SK-N-SH (cell line): Measurements from ENCODE around the gene PTPRG. TPM values are rescaled to one million over a fixed set of nuclear protein-coding genes. Genes with fewer than 3 reads are reported as not detected.

Source experiments
- CTCF ChIA-PET: fragments of 300-600, 350-600 bp; formaldehyde crosslinking; extraction: SDS; loops from one replicate; lab custom pipeline; 2021; lab: Yijun Ruan, JAX
- POLR2A ChIA-PET: fragments of 350-600 bp; sonication (Branson Sonifier 250); formaldehyde crosslinking; extraction: SDS; loops from one replicate; lab custom pipeline; 2020; ENCODE audit warnings: antibody characterized with exemption, inconsistent platforms; lab: Yijun Ruan, JAX
- DNase-seq: peaks from one replicate; pipeline ENCODE4 v3.0.0; 2012
- H2AFZ ChIP-seq: fragments of 200-600 bp; sonication (generic); 2 replicates; pipeline ENCODE4 v1.8.1; 2016; ENCODE audit warnings: antibody characterized with exemption, mild to moderate bottlenecking, low read depth
- H3F3A ChIP-seq: fragments of 200-600 bp; sonication (generic); replicated peaks from 2 replicates; pipeline ENCODE3; 2016; ENCODE audit warnings: antibody characterized with exemption, mild to moderate bottlenecking; ENCODE audit not compliant: insufficient read depth
- H3K27ac ChIP-seq, 2 experiments: fragments of 200-500 bp in 1 of 2; fragments of 200-600 bp in 1 of 2; sonication (Bioruptor generic) in 1 of 2; sonication (generic), shearing (Covaris generic) in 1 of 2; 2 replicates each; pipeline versions ENCODE4 v1.5.1 to v1.6.1; 2014 to 2016; ENCODE audit warnings: low read depth in 2 of 2, inconsistent platforms in 1 of 2, low read length in 1 of 2, mild to moderate bottlenecking in 1 of 2, mixed read lengths in 1 of 2
- H3K27me3 ChIP-seq: fragments of 200-600 bp; sonication (generic), shearing (Covaris generic); 2 replicates; pipeline ENCODE4 v1.6.1; 2016; ENCODE audit warnings: mixed run types; ENCODE audit not compliant: insufficient read depth
- H3K36me3 ChIP-seq, 2 experiments: fragments of 200-500 bp in 1 of 2; fragments of 200-600 bp in 1 of 2; sonication (Bioruptor generic) in 1 of 2; sonication (generic) in 1 of 2; replicated peaks in 1 of 2; 2 replicates each; pipeline versions ENCODE3 to v1.5.1; 2014 to 2016; ENCODE audit warnings: low read length in 1 of 2, mild to moderate bottlenecking in 1 of 2; ENCODE audit not compliant: insufficient read depth in 2 of 2, control insufficient read depth in 1 of 2
- H3K4me1 ChIP-seq, 2 experiments: fragments of 200-500 bp in 1 of 2; fragments of 200-600 bp in 1 of 2; sonication (Bioruptor generic) in 1 of 2; sonication (generic), shearing (Covaris generic) in 1 of 2; 2 replicates each; pipeline versions ENCODE4 v1.5.1 to v1.6.1; 2014 to 2016; ENCODE audit warnings: low read depth in 1 of 2, low read length in 1 of 2, mixed run types in 1 of 2; ENCODE audit not compliant: insufficient read depth in 2 of 2, control insufficient read depth in 1 of 2
- H3K4me2 ChIP-seq: fragments of 200-600 bp; sonication (generic), shearing (Covaris generic); 2 replicates; pipeline ENCODE4 v1.6.1; 2017; ENCODE audit warnings: mixed run types
- H3K4me3 ChIP-seq, 2 experiments: fragments of 200-500 bp in 1 of 2; fragments of 200-600 bp in 1 of 2; sonication (Bioruptor generic) in 1 of 2; sonication (generic), shearing (Covaris generic) in 1 of 2; 2 replicates each; pipeline versions ENCODE4 v1.5.1 to v1.8.1; 2014 to 2016; ENCODE audit warnings: low read depth in 2 of 2, inconsistent platforms in 1 of 2, low read length in 1 of 2, mild to moderate bottlenecking in 1 of 2, mixed read lengths in 1 of 2, moderate library complexity in 1 of 2
- H3K79me2 ChIP-seq: fragments of 200-600 bp; sonication (generic); 2 replicates; pipeline ENCODE4 v1.8.1; 2017; ENCODE audit warnings: mild to moderate bottlenecking; ENCODE audit not compliant: insufficient read depth
- H3K9ac ChIP-seq: fragments of 200-600 bp; sonication (generic); 2 replicates; pipeline ENCODE4 v1.6.1; 2017; ENCODE audit warnings: mixed run types
- H3K9me2 ChIP-seq: fragments of 200-600 bp; sonication (generic); 2 replicates; pipeline ENCODE4 v1.6.1; 2017; ENCODE audit warnings: mixed run types
- H3K9me3 ChIP-seq: fragments of 200-600 bp; sonication (generic); 2 replicates; pipeline ENCODE4 v1.6.1; 2017; ENCODE audit warnings: mixed run types, mild to moderate bottlenecking, moderate library complexity
- H4K20me1 ChIP-seq: fragments of 200-600 bp; sonication (generic); 2 replicates; pipeline ENCODE4 v1.6.1; 2017; ENCODE audit warnings: mild to moderate bottlenecking, mixed run types; ENCODE audit not compliant: insufficient read depth
- CHD2 ChIP-seq: fragments of 150-350 bp; IDR thresholded peaks from 2 replicates; pipeline ENCODE4 v1.6.1; 2018; ENCODE audit warnings: low read length; ENCODE audit not compliant: partially characterized antibody
- EP300 ChIP-seq, 2 experiments: IDR thresholded peaks; 2 replicates each; pipeline versions ENCODE4 v1.4.0 to v1.6.1; 2012; ENCODE audit warnings: borderline replicate concordance in 1 of 2, low read depth in 1 of 2, low read length in 1 of 2
- EZH2phosphoT487 ChIP-seq: fragments of 200-600 bp; sonication (generic); IDR thresholded peaks from 2 replicates; pipeline ENCODE4 v1.6.1; 2017; ENCODE audit warnings: low read depth, mixed run types, mild to moderate bottlenecking, antibody characterized with exemption, moderate library complexity, borderline replicate concordance
- FOSL2 ChIP-seq: IDR thresholded peaks from 2 replicates; pipeline ENCODE4 v1.4.0; 2012; ENCODE audit warnings: low read depth, mild to moderate bottlenecking, moderate library complexity, borderline replicate concordance
- FOXJ3 ChIP-seq: sonication (generic); formaldehyde crosslinking; IDR thresholded peaks from 2 replicates; pipeline ENCODE4 v1.5.1; 2020; ENCODE audit warnings: mild to moderate bottlenecking, missing genetic modification reagents
- FOXM1 ChIP-seq: IDR thresholded peaks from 2 replicates; pipeline ENCODE4 v1.4.0; 2012; ENCODE audit warnings: low read depth, mild to moderate bottlenecking
- RAD21 ChIP-seq: IDR thresholded peaks from 2 replicates; pipeline ENCODE4 v1.6.1; 2012; ENCODE audit warnings: mild to moderate bottlenecking, low read length
- RCOR1 ChIP-seq: fragments of 150-350 bp; IDR thresholded peaks from 2 replicates; pipeline ENCODE4 v1.6.1; 2017; ENCODE audit warnings: antibody characterized with exemption, low read length
- SIN3A ChIP-seq: IDR thresholded peaks from 2 replicates; pipeline ENCODE4 v1.6.1; 2012; ENCODE audit warnings: low read depth, mild to moderate bottlenecking, low read length, moderate library complexity, borderline replicate concordance
- TAF1 ChIP-seq: IDR thresholded peaks from 2 replicates; pipeline ENCODE4 v1.6.1; 2012; ENCODE audit warnings: low read depth, mild to moderate bottlenecking, low read length, moderate library complexity, borderline replicate concordance
- TEAD4 ChIP-seq: IDR thresholded peaks from 2 replicates; pipeline ENCODE4 v1.4.0; 2012; ENCODE audit warnings: mild to moderate bottlenecking, borderline replicate concordance; ENCODE audit not compliant: insufficient read depth
- YY1 ChIP-seq: IDR thresholded peaks from 2 replicates; pipeline ENCODE4 v1.4.0; 2012; ENCODE audit warnings: low read depth, mild to moderate bottlenecking
- WGBS: methylation state at CpG from one replicate; pipeline ENCODE4 v1.1.6; 2017; ENCODE audit warnings: low lambda C conversion rate; 5-methylcytosine and 5-hydroxymethylcytosine counted together
- polyA plus RNA-seq, 3 experiments: library from polyadenylated mRNA; depleted of rRNA; stranded (reverse); fragments of >200 nt; gene quantifications; 2 replicates each; pipeline ENCODE4 v1.2.3, GENCODE V29; 2012
- TF ChIP-seq, protein P1 (sequence below): IDR thresholded peaks from 2 replicates; pipeline ENCODE4 v1.4.0; 2012; ENCODE audit warnings: low read depth, borderline replicate concordance
- TF ChIP-seq, protein P2 (sequence below): fragments of 200-600 bp; sonication (generic); IDR thresholded peaks from 2 replicates; pipeline ENCODE4 v1.6.1; 2017; ENCODE audit warnings: antibody characterized with exemption, mild to moderate bottlenecking, moderate library complexity
- TF ChIP-seq, protein P3 (sequence below): IDR thresholded peaks from 2 replicates; pipeline ENCODE4 v1.4.0; 2012; ENCODE audit warnings: low read depth, borderline replicate concordance

The PTPRG gene
- polyA plus RNA-seq, 1 of the 3 experiments (the other 2 are of a cell fraction): 14.1 TPM

DNA sequence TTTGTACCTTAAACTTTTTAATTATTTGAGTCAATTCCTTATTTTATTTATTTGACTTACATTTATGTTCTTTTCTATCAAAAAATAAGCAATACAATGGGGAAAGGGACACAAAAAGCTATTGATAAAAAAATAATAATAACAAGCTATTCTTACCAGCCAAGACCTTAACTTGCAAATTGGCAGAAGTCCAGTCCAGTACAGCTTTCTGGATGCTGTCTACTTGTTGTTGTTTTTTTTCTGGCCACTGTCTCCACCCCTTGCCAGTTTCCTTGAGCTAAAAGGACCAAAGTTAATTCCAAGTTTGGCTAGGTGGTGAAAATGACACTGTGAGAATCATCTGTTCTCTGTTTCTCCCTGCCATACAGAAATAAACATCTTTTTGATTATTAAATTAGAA, 232.2 kb downstream of the PTPRG start (continued):
- no peak for TF ChIP-seq TAF1
- no peak for TF ChIP-seq FOXJ3 (CRISPR knock-in tag)
- no peak for TF ChIP-seq RAD21
- no peak for TF ChIP-seq RCOR1

DNA sequence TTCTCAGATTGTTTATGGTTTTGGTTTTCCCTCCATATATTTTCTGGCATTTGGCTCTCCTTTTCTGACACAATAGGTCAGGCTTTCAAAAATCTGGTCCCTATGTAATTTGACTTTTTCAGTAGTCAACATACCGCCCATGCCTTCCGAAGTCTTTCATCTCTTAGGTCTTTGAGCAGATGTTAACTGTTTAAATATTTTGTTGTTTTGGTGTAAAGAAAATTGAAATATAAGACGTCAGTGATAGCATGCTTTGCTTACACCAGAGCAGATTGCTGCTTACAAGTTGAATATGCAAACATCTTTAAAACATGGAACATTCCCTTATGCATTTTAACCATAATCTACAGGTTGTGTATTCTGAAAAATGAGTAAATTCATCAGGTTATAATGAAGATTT, 233.0 kb downstream of the PTPRG start:
- no peaks in the 10 kb centered on the region for H3F3A ChIP-seq
- H3K36me3 ChIP-seq: no peaks in the 10 kb centered on the region
- ChIA-PET CTCF (no interaction called here), POLR2A (no interaction called here)
- H4K20me1 ChIP-seq: no peaks in the 10 kb centered on the region
- H2AFZ ChIP-seq: no peak overlapping the region
- no peak overlapping the region for H3K4me3 ChIP-seq
- H3K27me3 ChIP-seq: no peaks in the 10 kb centered on the region
- WGBS: 92% methylated on average over 3 of the region's 3 CpGs
- no peaks in the 10 kb centered on the region for H3K9me2 ChIP-seq
- no peaks in the 10 kb centered on the region for H3K9me3 ChIP-seq
- no peak overlapping the region for H3K4me2 ChIP-seq
- H3K27ac ChIP-seq: no peak overlapping the region
- peaks cover 0 to 3% of the 10 kb centered on the region in 2 experiments; a peak in 1 of 4 replicates for H3K4me1 ChIP-seq
- peaks cover 8% of the 10 kb centered on the region; the same call in 1 of the 2 replicates for H3K79me2 ChIP-seq
- TF ChIP-seq CHD2 (no peak), FOSL2 (no peak), SIN3A (no peak), TEAD4 (no peak)
- TF ChIP-seq, protein P1, sequence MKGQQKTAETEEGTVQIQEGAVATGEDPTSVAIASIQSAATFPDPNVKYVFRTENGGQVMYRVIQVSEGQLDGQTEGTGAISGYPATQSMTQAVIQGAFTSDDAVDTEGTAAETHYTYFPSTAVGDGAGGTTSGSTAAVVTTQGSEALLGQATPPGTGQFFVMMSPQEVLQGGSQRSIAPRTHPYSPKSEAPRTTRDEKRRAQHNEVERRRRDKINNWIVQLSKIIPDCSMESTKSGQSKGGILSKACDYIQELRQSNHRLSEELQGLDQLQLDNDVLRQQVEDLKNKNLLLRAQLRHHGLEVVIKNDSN: no peak
- TF ChIP-seq, protein P2, sequence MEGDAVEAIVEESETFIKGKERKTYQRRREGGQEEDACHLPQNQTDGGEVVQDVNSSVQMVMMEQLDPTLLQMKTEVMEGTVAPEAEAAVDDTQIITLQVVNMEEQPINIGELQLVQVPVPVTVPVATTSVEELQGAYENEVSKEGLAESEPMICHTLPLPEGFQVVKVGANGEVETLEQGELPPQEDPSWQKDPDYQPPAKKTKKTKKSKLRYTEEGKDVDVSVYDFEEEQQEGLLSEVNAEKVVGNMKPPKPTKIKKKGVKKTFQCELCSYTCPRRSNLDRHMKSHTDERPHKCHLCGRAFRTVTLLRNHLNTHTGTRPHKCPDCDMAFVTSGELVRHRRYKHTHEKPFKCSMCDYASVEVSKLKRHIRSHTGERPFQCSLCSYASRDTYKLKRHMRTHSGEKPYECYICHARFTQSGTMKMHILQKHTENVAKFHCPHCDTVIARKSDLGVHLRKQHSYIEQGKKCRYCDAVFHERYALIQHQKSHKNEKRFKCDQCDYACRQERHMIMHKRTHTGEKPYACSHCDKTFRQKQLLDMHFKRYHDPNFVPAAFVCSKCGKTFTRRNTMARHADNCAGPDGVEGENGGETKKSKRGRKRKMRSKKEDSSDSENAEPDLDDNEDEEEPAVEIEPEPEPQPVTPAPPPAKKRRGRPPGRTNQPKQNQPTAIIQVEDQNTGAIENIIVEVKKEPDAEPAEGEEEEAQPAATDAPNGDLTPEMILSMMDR: no peak
- DNase-seq: no peak
- H3K9ac ChIP-seq: no peak overlapping the region

DNA sequence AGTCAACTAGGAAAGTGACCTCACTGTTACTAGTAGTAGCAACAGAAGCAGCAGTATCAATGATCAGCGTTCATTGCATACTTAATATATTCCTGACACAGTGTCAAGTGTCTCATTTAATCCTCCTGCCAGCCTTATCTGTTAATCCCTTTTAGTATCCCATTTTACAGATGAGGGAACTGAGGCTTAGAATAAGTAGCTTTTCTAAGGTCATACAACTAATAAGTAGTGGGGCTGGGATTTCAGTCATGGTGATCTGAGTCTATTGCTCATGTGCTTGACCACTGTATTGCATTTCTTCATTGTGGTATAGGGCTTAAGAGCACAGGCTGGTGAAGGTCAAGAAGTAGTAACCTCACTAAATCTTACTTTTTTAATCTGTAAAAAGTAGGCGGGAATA, 233.6 kb downstream of the PTPRG start:
- Histone ChIP-seq H3K9ac (no peak overlapping the region), H4K20me1 (no peaks in the 10 kb centered on the region), H2AFZ (no peak overlapping the region), H3K79me2 (peaks cover 8% of the 10 kb centered on the region; the same call in 1 of the 2 replicates), H3K27ac (no peak overlapping the region), H3K4me1 (peaks cover 0 to 3% of the 10 kb centered on the region in 2 experiments; a peak in 1 of 4 replicates), H3K9me2 (no peaks in the 10 kb centered on the region), H3K36me3 (no peaks in the 10 kb centered on the region), H3K9me3 (no peaks in the 10 kb centered on the region), H3K4me3 (no peak overlapping the region), H3F3A (no peaks in the 10 kb centered on the region), H3K27me3 (no peaks in the 10 kb centered on the region), H3K4me2 (no peak overlapping the region)
- no peak for DNase-seq
- ChIA-PET POLR2A (no interaction called here), CTCF (no interaction called here)
- WGBS: 79% methylated on average over 2 of the region's 2 CpGs
- no peak for TF ChIP-seq YY1
- TF ChIP-seq FOXJ3 (CRISPR knock-in tag): no peak
- TF ChIP-seq CHD2: no peak
- TF ChIP-seq, protein P3, sequence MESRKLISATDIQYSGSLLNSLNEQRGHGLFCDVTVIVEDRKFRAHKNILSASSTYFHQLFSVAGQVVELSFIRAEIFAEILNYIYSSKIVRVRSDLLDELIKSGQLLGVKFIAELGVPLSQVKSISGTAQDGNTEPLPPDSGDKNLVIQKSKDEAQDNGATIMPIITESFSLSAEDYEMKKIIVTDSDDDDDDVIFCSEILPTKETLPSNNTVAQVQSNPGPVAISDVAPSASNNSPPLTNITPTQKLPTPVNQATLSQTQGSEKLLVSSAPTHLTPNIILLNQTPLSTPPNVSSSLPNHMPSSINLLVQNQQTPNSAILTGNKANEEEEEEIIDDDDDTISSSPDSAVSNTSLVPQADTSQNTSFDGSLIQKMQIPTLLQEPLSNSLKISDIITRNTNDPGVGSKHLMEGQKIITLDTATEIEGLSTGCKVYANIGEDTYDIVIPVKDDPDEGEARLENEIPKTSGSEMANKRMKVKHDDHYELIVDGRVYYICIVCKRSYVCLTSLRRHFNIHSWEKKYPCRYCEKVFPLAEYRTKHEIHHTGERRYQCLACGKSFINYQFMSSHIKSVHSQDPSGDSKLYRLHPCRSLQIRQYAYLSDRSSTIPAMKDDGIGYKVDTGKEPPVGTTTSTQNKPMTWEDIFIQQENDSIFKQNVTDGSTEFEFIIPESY: no peak
- no peak for TF ChIP-seq SIN3A
- TF ChIP-seq TAF1: no peak
- no peak for TF ChIP-seq EP300 (IDR thresholded peaks at IDR 0.05; ENCODE audit: borderline replicate concordance in 1 of 2, low read depth in 1 of 2, low read length in 1 of 2)
- TF ChIP-seq FOXM1: no peak
- TF ChIP-seq EZH2phosphoT487: no peak
